K562 (cell line): ENCODE results near the gene PIGQ. TPM values are rescaled to one million over a fixed set of nuclear protein-coding genes. Genes with fewer than 3 reads are reported as not detected.

Source experiments
- CREB1 ChIP-seq, 2 experiments: sonication (generic) in 1 of 2; formaldehyde crosslinking in 1 of 2; IDR thresholded peaks; 2 replicates each; pipeline versions ENCODE4 v1.6.1 to v1.8.0; 2012 to 2022; ENCODE audit warnings: inconsistent platforms in 1 of 2, mild to moderate bottlenecking in 1 of 2, missing genetic modification reagents in 1 of 2, moderate library complexity in 1 of 2
- DPF2 ChIP-seq: fragments of 450-650 bp; IDR thresholded peaks from 2 replicates; pipeline ENCODE4 v1.6.1; 2016
- E2F6 ChIP-seq, 2 experiments: IDR thresholded peaks; 2 replicates each; pipeline ENCODE4 v1.6.1; 2011; ENCODE audit warnings: borderline replicate concordance in 1 of 2, control low read depth in 1 of 2, low read depth in 1 of 2, low read length in 1 of 2, mild to moderate bottlenecking in 1 of 2, mixed read lengths in 1 of 2, moderate library complexity in 1 of 2; ENCODE audit not compliant: insufficient read depth in 1 of 2, insufficient read length in 1 of 2, poor library complexity in 1 of 2, severe bottlenecking in 1 of 2; ENCODE audit errors: extremely low read depth in 1 of 2
- E2F8 ChIP-seq: fragments of 450-650 bp; IDR thresholded peaks from 2 replicates; pipeline ENCODE4 v1.7.1; 2018; ENCODE audit warnings: mild to moderate bottlenecking, low read depth; ENCODE audit not compliant: partially characterized antibody
- ETV6 ChIP-seq, 3 experiments: fragments of 150-350 bp in 1 of 3; sonication (generic) in 1 of 3; formaldehyde crosslinking in 1 of 3; IDR thresholded peaks; 2 replicates each; pipeline versions ENCODE4 v1.6.1 to v1.8.0; 2014 to 2022; ENCODE audit warnings: borderline replicate concordance in 2 of 3, low read depth in 2 of 3, antibody characterized with exemption in 1 of 3, low read length in 1 of 3, mild to moderate bottlenecking in 1 of 3, missing genetic modification reagents in 1 of 3
- HMG20B ChIP-seq: fragments of 250-450 bp; sonication (Bioruptor Pico); IDR thresholded peaks from 2 replicates; pipeline ENCODE4 v1.5.0; 2021; ENCODE audit warnings: mild to moderate bottlenecking
- MEF2A ChIP-seq: IDR thresholded peaks from 2 replicates; pipeline ENCODE4 v1.6.1; 2011; ENCODE audit warnings: low read depth, mild to moderate bottlenecking, low read length, moderate library complexity; ENCODE audit not compliant: control insufficient read depth
- MTA2 ChIP-seq: fragments of 450-650 bp; IDR thresholded peaks from 2 replicates; pipeline ENCODE4 v1.6.1; 2016; ENCODE audit warnings: low read depth
- NKRF ChIP-seq: fragments of 450-650 bp; IDR thresholded peaks from 2 replicates; pipeline ENCODE4 v1.6.1; 2016; ENCODE audit warnings: borderline replicate concordance
- PCBP1 ChIP-seq: fragments of 200-400 bp; formaldehyde crosslinking; IDR thresholded peaks from 2 replicates; pipeline ENCODE4 v1.6.1; 2018; ENCODE audit warnings: mild to moderate bottlenecking, low read depth, low read length; ENCODE audit not compliant: poor library complexity, severe bottlenecking
- RBM34 ChIP-seq: fragments of 200-400 bp; formaldehyde crosslinking; IDR thresholded peaks from 2 replicates; pipeline ENCODE4 v1.6.1; 2018; ENCODE audit warnings: low read length, borderline replicate concordance; ENCODE audit not compliant: insufficient read depth
- SP1 ChIP-seq: sonication (generic); formaldehyde crosslinking; IDR thresholded peaks from 2 replicates; pipeline ENCODE4 v1.8.1; 2022; ENCODE audit warnings: mild to moderate bottlenecking, missing genetic modification reagents
- TBL1XR1 ChIP-seq, 2 experiments: IDR thresholded peaks; 2 replicates each; pipeline ENCODE4 v1.6.1; 2012; ENCODE audit warnings: improper control_type of control experiment in 2 of 2, low read length in 2 of 2, mild to moderate bottlenecking in 1 of 2
- VEZF1 ChIP-seq: fragments of 200-800 bp; sonication (Bioruptor generic); IDR thresholded peaks from 2 replicates; pipeline ENCODE4 v1.6.1; 2017; ENCODE audit warnings: missing genetic modification characterization, missing compliant biosample characterization
- polyA plus RNA-seq, 8 experiments: library from polyadenylated mRNA; depleted of rRNA in 4 of 8; stranded (reverse) in 5 of 8; unstranded in 3 of 8; fragments of >200 nt; fragmentation: Nextera tagmentation in 2 of 8; fragmentation: Illumina TruSeq in 1 of 8; extraction: Ambion mirVana in 2 of 8; extraction: Trizol in 1 of 8; gene quantifications; 2 replicates each; pipeline versions ENCODE4 v1.2.1 to v1.2.3, GENCODE V29; 2011 to 2014; ENCODE audit warnings: inconsistent platforms in 1 of 8, missing spikeins in 1 of 8
- total RNA-seq, 7 experiments: library from RNA; depleted of rRNA in 6 of 7; stranded (reverse); fragments of >200 nt in 6 of 7; fragmentation: Illumina TruSeq in 2 of 7; extraction: Trizol in 2 of 7; gene quantifications; 2 replicates each; pipeline versions ENCODE4 v1.2.1 to v1.2.3, GENCODE V29; 2011 to 2021; ENCODE audit warnings: low replicate concordance in 1 of 7

PIGQ gene
- total and polyA plus RNA-seq, 9 of the 15 experiments (the other 6 are each of a cell fraction or from before 2014, with no cell fraction given), result 0.20 to 49.6 (median 11.7) TPM

GRCh38 chr16:568401-569258 lies 1.1 kb upstream of the PIGQ start (continued):
- TF ChIP-seq E2F8, result no peak
- no peak for TF ChIP-seq DPF2
- TF ChIP-seq PCBP1, result peak; percentile 39
- TF ChIP-seq E2F6 (IDR thresholded peaks at IDR 0.05; ENCODE audit: borderline replicate concordance in 1 of 2, extremely low read depth in 1 of 2, insufficient read depth in 1 of 2, insufficient read length in 1 of 2, low read depth in 1 of 2, low read length in 1 of 2, poor library complexity in 1 of 2, severe bottlenecking in 1 of 2), result no peak
- TF ChIP-seq ETV6 (IDR thresholded peaks at IDR 0.05; ENCODE audit: borderline replicate concordance in 1 of 2, low read depth in 2 of 2, low read length in 1 of 2), result no peak
- no peak for TF ChIP-seq ETV6 (CRISPR knock-in tag; IDR thresholded peaks at IDR 0.05; ENCODE audit: borderline replicate concordance)
- TF ChIP-seq TBL1XR1 (IDR thresholded peaks at IDR 0.05; ENCODE audit: low read length in 2 of 2), result no peak
- no peak for TF ChIP-seq MEF2A
- no peak for TF ChIP-seq SP1 (CRISPR knock-in tag)
- peak; percentile 55; the same call in 1 of the 2 replicates for TF ChIP-seq VEZF1
- TF ChIP-seq RBM34, result no peak
- TF ChIP-seq CREB1 (IDR thresholded peaks at IDR 0.05), result no peak
- TF ChIP-seq CREB1 (CRISPR knock-in tag; IDR thresholded peaks at IDR 0.05), result no peak
- peak; percentile 36; the same call in 1 of the 2 replicates for TF ChIP-seq MTA2
- TF ChIP-seq HMG20B, result no peak
- peak; percentile 22; the same call in 1 of the 2 replicates for TF ChIP-seq NKRF
